HCT116 (cell line): Measurements from ENCODE around the gene FNDC3B. TPM values are rescaled to one million over a fixed set of nuclear protein-coding genes. Genes with fewer than 3 reads are reported as not detected.

Source experiments
- ATAC-seq: fragments of 200-7000 bp; cut with Tn5 transposase; 2 replicates; pipeline ENCODE4 v1.9.1; 2020; ENCODE audit warnings: mild to moderate bottlenecking, moderate library complexity
- BruUV-seq: library from RNA; stranded (reverse); fragments of 400-500 nt; replicated peaks from 2 replicates; lab custom pipeline; 2021; lab: Mats Ljungman, UMichigan
- CTCF ChIA-PET: fragments of 300-600 bp; sonication (Branson Sonifier 250); formaldehyde crosslinking; loops from one replicate; lab custom pipeline; 2021; ENCODE audit warnings: antibody characterized with exemption; lab: Charles Lee
- POLR2A ChIA-PET: fragments of 300-600, 350-600 bp; sonication (Branson Sonifier 250); formaldehyde crosslinking; loops from one replicate; lab custom pipeline; 2021; ENCODE audit warnings: antibody characterized with exemption; lab: Charles Lee
- RAD21 ChIA-PET, 2 experiments: fragments of 300-600 bp; sonication (Branson Sonifier 250); formaldehyde crosslinking; loops; one replicate each; lab custom pipeline; 2023; ENCODE audit warnings: low total read pairs in 2 of 2; ENCODE audit not compliant: uncharacterized antibody in 2 of 2, unreplicated experiment in 2 of 2, low non-redundant PET in 1 of 2; lab: Charles Lee
- DNase-seq: peaks from one replicate; pipeline ENCODE4 v3.0.0-alpha.2; 2010; ENCODE audit warnings: low read depth, low spot score
- H2AFZ ChIP-seq: fragments of 200-600 bp; shearing (Covaris generic), sonication (generic); 2 replicates; pipeline ENCODE4 v1.6.1; 2017; ENCODE audit warnings: low read depth, mixed run types, mixed read lengths, antibody characterized with exemption, low read length; ENCODE audit not compliant: poor library complexity, severe bottlenecking
- H3K27ac ChIP-seq: 2 replicates; pipeline ENCODE4 v1.5.1; 2012; ENCODE audit warnings: low read depth, low read length
- H3K27me3 ChIP-seq: fragments of 200-600 bp; sonication (generic); 2 replicates; pipeline ENCODE4 v1.6.1; 2016; ENCODE audit warnings: mixed run types, low read length, mixed read lengths; ENCODE audit not compliant: insufficient read depth
- H3K36me3 ChIP-seq, 2 experiments: fragments of 200-500 bp in 1 of 2; fragments of 200-600 bp in 1 of 2; sonication (Bioruptor generic) in 1 of 2; sonication (generic) in 1 of 2; 2 replicates each; pipeline versions ENCODE4 v1.5.1 to v1.6.1; 2014 to 2016; ENCODE audit warnings: low read length in 2 of 2, inconsistent platforms in 1 of 2, mixed read lengths in 1 of 2, mixed run types in 1 of 2; ENCODE audit not compliant: insufficient read depth in 2 of 2, control insufficient read depth in 1 of 2
- H3K4me1 ChIP-seq, 2 experiments: fragments of 200-600 bp in 1 of 2; sonication (generic) in 1 of 2; 2 replicates each; pipeline versions ENCODE4 v1.5.1 to v1.6.1; 2012 to 2017; ENCODE audit warnings: low read length in 2 of 2, inconsistent platforms in 1 of 2, mild to moderate bottlenecking in 1 of 2, mixed read lengths in 1 of 2, mixed run types in 1 of 2, moderate library complexity in 1 of 2; ENCODE audit not compliant: insufficient read depth in 2 of 2, control insufficient read depth in 1 of 2
- H3K4me2 ChIP-seq: fragments of 200-600 bp; sonication (generic); 2 replicates; pipeline ENCODE4 v1.6.1; 2017; ENCODE audit warnings: mixed run types, low read length, mixed read lengths
- H3K4me3 ChIP-seq, 2 experiments: fragments of 200-600 bp in 1 of 2; sonication (generic) in 1 of 2; replicated peaks in 1 of 2; 2 replicates each; pipeline ENCODE4 v1.5.1; 2011 to 2016; ENCODE audit warnings: low read length in 2 of 2, control low read depth in 1 of 2, low read depth in 1 of 2, mild to moderate bottlenecking in 1 of 2, mixed read lengths in 1 of 2, mixed run types in 1 of 2
- H3K79me2 ChIP-seq: fragments of 200-600 bp; sonication (generic); 2 replicates; pipeline ENCODE4 v1.6.1; 2017; ENCODE audit warnings: mild to moderate bottlenecking, mixed run types, low read length, moderate library complexity, mixed read lengths; ENCODE audit not compliant: insufficient read depth
- H3K9ac ChIP-seq: fragments of 200-600 bp; sonication (generic); 2 replicates; pipeline ENCODE4 v1.6.1; 2016; ENCODE audit warnings: low read length, mixed read lengths
- H3K9me2 ChIP-seq: fragments of 200-600 bp; sonication (generic), shearing (Covaris generic); 2 replicates; pipeline ENCODE4 v1.6.1; 2017; ENCODE audit warnings: mixed run types, mild to moderate bottlenecking, moderate library complexity; ENCODE audit not compliant: insufficient read depth
- H3K9me3 ChIP-seq, 2 experiments: fragments of 200-500 bp in 1 of 2; fragments of 200-600 bp in 1 of 2; sonication (Bioruptor generic) in 1 of 2; sonication (generic) in 1 of 2; 2 replicates each; pipeline ENCODE4 v1.6.1; 2014 to 2017; ENCODE audit warnings: low read length in 2 of 2, mixed read lengths in 2 of 2, inconsistent platforms in 1 of 2, low read depth in 1 of 2, mild to moderate bottlenecking in 1 of 2, mixed run types in 1 of 2, moderate library complexity in 1 of 2; ENCODE audit not compliant: control insufficient read depth in 1 of 2, insufficient read depth in 1 of 2
- H4K20me1 ChIP-seq: fragments of 200-600 bp; sonication (generic), shearing (Covaris generic); 2 replicates; pipeline ENCODE4 v1.6.1; 2017; ENCODE audit warnings: mixed run types, mild to moderate bottlenecking, moderate library complexity; ENCODE audit not compliant: insufficient read depth
- EGR1 ChIP-seq: IDR thresholded peaks from 2 replicates; pipeline ENCODE4 v1.6.1; 2012; ENCODE audit warnings: low read depth
- RAD21 ChIP-seq: IDR thresholded peaks from 2 replicates; pipeline ENCODE4 v1.6.1; 2012; ENCODE audit warnings: low read depth, mild to moderate bottlenecking
- YY1 ChIP-seq: IDR thresholded peaks from 2 replicates; pipeline ENCODE4 v1.6.1; 2011; ENCODE audit warnings: low read length, low read depth, moderate library complexity, mild to moderate bottlenecking; ENCODE audit not compliant: insufficient replicate concordance; ENCODE audit errors: extremely low read depth
- ZFX ChIP-seq: fragments of 450-650 bp; IDR thresholded peaks from 2 replicates; pipeline ENCODE4 v1.6.1; 2017
- intact Hi-C: fragments of 100-400 bp; cut with micrococcal nuclease; formaldehyde crosslinking; loops from 2 replicates; pipeline ENCODE4 v1.10.0; 2022
- total RNA-seq: library from RNA; stranded (reverse); gene quantifications from one replicate; pipeline ENCODE4 v1.2.1, GENCODE V29; 2021; ENCODE audit not compliant: unreplicated experiment

FNDC3B gene
- total RNA-seq, 1 experiment from 2014 or later = 45.7 TPM

DNA sequence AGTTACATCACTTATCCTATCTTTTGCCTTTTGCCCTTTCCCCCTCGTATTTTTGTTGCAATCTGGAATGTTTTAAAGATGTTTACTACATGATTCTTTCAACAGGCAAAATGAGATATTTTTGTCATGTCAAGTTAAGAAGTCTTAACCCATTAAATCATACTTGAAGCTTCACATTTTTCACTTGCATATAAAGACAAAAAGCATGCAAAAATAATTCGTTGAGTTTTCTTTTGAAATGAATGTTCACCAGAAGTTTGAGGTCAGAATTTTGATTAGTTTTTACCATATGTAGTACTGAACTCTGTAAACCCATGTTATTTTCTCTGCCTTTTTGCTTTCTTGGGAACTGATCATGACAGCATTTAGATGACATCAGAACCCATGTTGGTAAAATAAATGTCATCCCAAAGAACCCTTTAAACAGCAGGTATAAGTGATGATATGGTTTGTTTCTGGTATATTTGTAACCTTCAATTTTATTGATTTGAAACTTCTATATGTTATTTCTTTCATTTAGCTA lies 220.4 kb downstream of the FNDC3B start:
- no peaks in the 10 kb centered on the region for H4K20me1 ChIP-seq
- H2AFZ ChIP-seq = no peak overlapping the region
- no peaks in the 10 kb centered on the region for H3K27me3 ChIP-seq
- no peak overlapping the region for H3K9ac ChIP-seq
- BruUV-seq = no TSS peak
- no peaks in the 10 kb centered on the region for H3K79me2 ChIP-seq
- H3K27ac ChIP-seq = no peak overlapping the region
- intact Hi-C loops = no loop called here
- no peak for TF ChIP-seq RAD21
- TF ChIP-seq ZFX = no peak
- TF ChIP-seq YY1 = no peak
- POLR2A ChIA-PET = no interaction called here
- RAD21 ChIA-PET = no interaction called here
- H3K9me3 ChIP-seq = no peaks in the 10 kb centered on the region
- ATAC-seq (no peak), DNase-seq (no peak)
- H3K4me2 ChIP-seq = no peak overlapping the region
- H3K36me3 ChIP-seq = no peaks in the 10 kb centered on the region
- no peaks in the 10 kb centered on the region for H3K9me2 ChIP-seq
- CTCF ChIA-PET = no interaction called here
- no peak overlapping the region for H3K4me3 ChIP-seq
- peaks cover 0 to 16% of the 10 kb centered on the region in 2 experiments; a peak in 2 of 4 replicates for H3K4me1 ChIP-seq

GRCh38 chr3:172260381-172260780 lies 221.0 kb downstream of the FNDC3B start:
- no peak for DNase-seq

More at GRCh38 chr3:172260381-172260780, 221.0 kb downstream of the FNDC3B start:
- Histone ChIP-seq H3K79me2 (no peaks in the 10 kb centered on the region), H4K20me1 (no peaks in the 10 kb centered on the region), H3K4me3 (no peak overlapping the region), H3K9me2 (no peaks in the 10 kb centered on the region), H3K4me2 (no peak overlapping the region), H3K27ac (no peak overlapping the region), H3K4me1 (peaks cover 0 to 11% of the 10 kb centered on the region in 2 experiments; a peak in 2 of 4 replicates), H2AFZ (no peak overlapping the region), H3K9me3 (no peaks in the 10 kb centered on the region), H3K9ac (no peak overlapping the region), H3K27me3 (no peaks in the 10 kb centered on the region), H3K36me3 (no peaks in the 10 kb centered on the region)
- intact Hi-C loops = no loop called here
- TF ChIP-seq EGR1 = no peak
- BruUV-seq = no TSS peak
- ChIA-PET RAD21 (no interaction called here), POLR2A (no interaction called here), CTCF (no interaction called here)
- ATAC-seq = no peak
